CD4-positive, CD25-positive, alpha-beta regulatory T cell (primary cell): ENCODE data around the gene ZSWIM6. TPM values are rescaled to one million over a fixed set of nuclear protein-coding genes. Genes with fewer than 3 reads are reported as not detected.

Experiments
- ATAC-seq, 2 donors: fragments of 150-1000 bp; cut with Tn5 transposase; one replicate each; pipeline ENCODE4 v1.10.0; 2021; ENCODE audit warnings: low read depth in 2 of 2, moderate number of reproducible peaks in 2 of 2, moderate library complexity in 1 of 2
- DNase-seq, 3 donors: peaks; one replicate each; pipeline versions ENCODE4 v3.0.0 to v3.0.0-alpha.2; 2012 to 2022; ENCODE audit warnings: mixed read lengths in 1 of 3
- H3K27ac ChIP-seq: one replicate; pipeline ENCODE4 v1.7.0; 2013; ENCODE audit warnings: mild to moderate bottlenecking, low read length; ENCODE audit not compliant: insufficient read depth, poor library complexity, severe bottlenecking
- H3K27me3 ChIP-seq: one replicate; pipeline ENCODE4 v1.7.0; 2013; ENCODE audit warnings: low read length; ENCODE audit not compliant: control insufficient read depth, insufficient read depth
- H3K36me3 ChIP-seq: one replicate; pipeline ENCODE4 v1.7.0; 2013; ENCODE audit warnings: mild to moderate bottlenecking, low read length, moderate library complexity; ENCODE audit not compliant: control insufficient read depth, insufficient read depth
- H3K4me1 ChIP-seq: 2 replicates; pipeline ENCODE4 v1.7.0; 2013; ENCODE audit warnings: mild to moderate bottlenecking, low read length; ENCODE audit not compliant: insufficient read depth, control insufficient read depth, poor library complexity, severe bottlenecking
- H3K4me3 ChIP-seq: one replicate; pipeline ENCODE4 v1.7.0; 2013; ENCODE audit warnings: low read depth, mild to moderate bottlenecking, low read length, moderate library complexity
- H3K9me3 ChIP-seq, 2 experiments: 1 replicate in 1 of 2; 2 replicates in 1 of 2; pipeline ENCODE4 v1.7.0; 2013; ENCODE audit warnings: low read length in 2 of 2, mild to moderate bottlenecking in 1 of 2, moderate library complexity in 1 of 2; ENCODE audit not compliant: control insufficient read depth in 2 of 2
- H3K27ac Mint-ChIP-seq, 3 donors: one replicate each; pipeline ENCODE4 v1.8.0; 2020 to 2022; ENCODE audit warnings: mild to moderate bottlenecking in 3 of 3, mixed read lengths in 3 of 3, moderate library complexity in 2 of 3
- H3K27me3 Mint-ChIP-seq: one replicate; pipeline ENCODE4 v1.8.0; 2022; ENCODE audit warnings: mild to moderate bottlenecking, mixed read lengths
- H3K36me3 Mint-ChIP-seq: one replicate; pipeline ENCODE4 v1.8.0; 2020; ENCODE audit warnings: mixed read lengths
- H3K4me1 Mint-ChIP-seq, 4 donors: one replicate each; pipeline ENCODE4 v1.8.0; 2020 to 2022; ENCODE audit warnings: mixed read lengths in 4 of 4, mild to moderate bottlenecking in 1 of 4
- H3K4me3 Mint-ChIP-seq, 4 donors: one replicate each; pipeline ENCODE4 v1.8.0; 2020 to 2022; ENCODE audit warnings: mild to moderate bottlenecking in 4 of 4, mixed read lengths in 4 of 4, moderate library complexity in 3 of 4
- H3K9me3 Mint-ChIP-seq, 7 donors: one replicate each; pipeline ENCODE4 v1.8.0; 2020 to 2022; ENCODE audit warnings: mixed read lengths in 7 of 7, mild to moderate bottlenecking in 3 of 7, moderate library complexity in 2 of 7
- polyA plus RNA-seq, 4 donors: library from polyadenylated mRNA; unstranded; fragments of 300-500 nt; fragmentation: Illumina TruSeq; gene quantifications; one replicate each; pipeline ENCODE4 v1.2.3, GENCODE V29; 2021
- total RNA-seq: library from RNA; stranded (reverse); gene quantifications from one replicate; pipeline ENCODE4 v1.2.3, GENCODE V29; 2022

Gene ZSWIM6
- total and polyA plus RNA-seq, 5 donors from 2014 or later = 0.41 to 12.2 (median 0.59) TPM

DNA sequence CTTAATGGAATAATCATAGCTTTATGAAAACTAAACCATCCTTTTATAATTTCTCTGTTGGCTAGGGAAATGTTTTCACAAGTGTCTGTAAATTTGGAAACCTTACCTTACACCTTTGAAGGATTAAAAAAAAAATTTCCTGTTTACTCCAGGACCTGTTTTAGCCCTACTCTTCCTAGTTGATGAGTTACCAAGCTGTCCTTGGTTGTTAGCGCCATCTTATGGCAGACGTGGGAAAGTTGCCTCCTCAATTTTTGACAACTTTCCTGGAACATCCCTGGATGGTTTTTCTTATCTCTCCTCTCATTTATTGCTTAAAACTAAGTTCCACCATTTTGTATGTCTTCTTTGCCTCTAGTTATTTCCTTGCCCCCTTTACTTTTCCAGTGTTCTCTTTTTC is 25.7 kb downstream of the ZSWIM6 start:
- H3K27ac ChIP-seq = no peak overlapping the region
- no peaks in the 10 kb centered on the region for H3K36me3 ChIP-seq
- H3K4me1 Mint-ChIP-seq = peaks cover 14 to 44% (median 37%) of the 10 kb centered on the region in 4 donors
- DNase-seq (peak in 1 of 3 donors; percentile 23), ATAC-seq (no peak)
- peaks cover 0 to 11% (median 4%) of the 10 kb centered on the region in 7 donors for H3K9me3 Mint-ChIP-seq
- no peak overlapping the region for H3K4me3 ChIP-seq
- H3K36me3 Mint-ChIP-seq = peaks cover 18% of the 10 kb centered on the region
- H3K27me3 ChIP-seq = no peaks in the 10 kb centered on the region
- H3K27me3 Mint-ChIP-seq = peaks cover 9% of the 10 kb centered on the region
- no peak overlapping the region for H3K27ac Mint-ChIP-seq
- H3K4me1 ChIP-seq = no peaks in the 10 kb centered on the region
- H3K9me3 ChIP-seq = peaks cover 12 to 15% of the 10 kb centered on the region in 2 experiments
- no peak overlapping the region for H3K4me3 Mint-ChIP-seq

DNA sequence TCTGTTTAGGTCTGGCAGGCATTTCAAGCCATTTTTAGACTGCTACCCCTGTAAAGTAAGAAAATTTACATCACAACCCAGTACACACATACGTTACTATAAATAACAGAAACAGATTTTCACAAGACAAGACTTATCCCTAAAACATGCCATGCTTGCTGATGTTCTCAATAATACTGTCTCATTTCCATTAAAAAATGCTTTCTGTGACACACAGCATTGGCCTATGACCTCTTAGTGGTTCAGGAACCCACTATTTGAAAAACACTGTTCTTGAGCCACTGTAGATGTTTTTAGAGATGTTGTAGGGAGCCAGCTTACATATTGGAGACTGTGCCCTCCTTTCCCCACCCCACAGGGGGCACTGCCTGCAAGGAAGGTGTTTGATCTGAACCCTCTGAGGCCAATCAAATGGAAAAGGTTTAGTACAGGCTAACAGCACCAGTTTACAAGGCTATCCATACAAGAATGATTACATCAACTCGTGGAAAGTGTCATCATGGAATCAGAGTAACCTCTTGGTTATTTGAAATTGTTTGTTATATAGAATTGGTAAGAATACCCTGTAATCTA is 30.8 kb downstream of the ZSWIM6 start:
- H3K27ac Mint-ChIP-seq = no peak overlapping the region
- Histone ChIP-seq H3K27ac (no peak overlapping the region), H3K4me3 (no peak overlapping the region), H3K9me3 (peaks cover under 1 to 4% of the 10 kb centered on the region in 2 experiments), H3K27me3 (no peaks in the 10 kb centered on the region), H3K36me3 (no peaks in the 10 kb centered on the region), H3K4me1 (no peaks in the 10 kb centered on the region)
- no peak for ATAC-seq
- H3K9me3 Mint-ChIP-seq = peaks cover 0 to 7% (median 0%) of the 10 kb centered on the region in 7 donors
- H3K4me3 Mint-ChIP-seq = no peak overlapping the region
- no peak for DNase-seq
- peaks cover 11 to 36% (median 28%) of the 10 kb centered on the region in 4 donors for H3K4me1 Mint-ChIP-seq
- peaks cover 16% of the 10 kb centered on the region for H3K36me3 Mint-ChIP-seq
- peaks cover 5% of the 10 kb centered on the region for H3K27me3 Mint-ChIP-seq

DNA sequence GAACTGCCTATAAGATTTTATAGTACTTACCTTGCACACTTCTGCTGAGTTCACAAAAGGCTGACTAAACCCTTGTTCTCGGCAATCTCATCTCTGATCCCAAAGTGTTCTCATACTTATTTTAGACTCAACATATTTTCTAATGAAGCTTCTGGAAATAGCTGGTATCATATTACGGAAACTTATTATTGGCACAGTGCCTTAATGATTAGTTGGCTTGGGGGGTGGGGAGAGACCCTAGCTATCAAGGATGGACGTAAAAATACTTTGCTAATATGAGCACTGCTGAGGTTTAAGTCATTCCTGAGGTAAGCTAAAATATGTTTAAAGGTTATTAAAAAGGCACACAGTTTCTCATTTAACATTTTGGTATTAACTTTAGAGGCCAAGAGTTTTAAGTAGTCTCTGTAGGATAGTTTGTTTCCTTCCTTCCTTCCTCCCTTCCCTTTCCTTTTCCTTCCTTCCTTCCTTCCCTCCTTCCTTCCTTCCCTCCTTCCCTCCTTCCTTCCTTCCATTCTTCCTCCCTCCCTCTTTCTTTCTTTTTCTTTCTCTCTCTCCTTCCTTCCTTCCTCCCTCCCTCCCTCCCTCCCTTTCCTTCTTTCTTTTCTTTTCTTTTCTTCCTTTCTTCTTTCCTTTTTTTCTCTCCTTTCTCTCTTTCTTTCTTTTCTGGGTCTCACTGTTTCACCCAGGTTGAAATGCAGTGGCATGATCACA is 31.5 kb downstream of the ZSWIM6 start:
- peaks cover 0 to 4% (median 0%) of the 10 kb centered on the region in 7 donors for H3K9me3 Mint-ChIP-seq
- Histone ChIP-seq H3K4me1 (no peaks in the 10 kb centered on the region), H3K36me3 (no peaks in the 10 kb centered on the region), H3K9me3 (no peaks in the 10 kb centered on the region), H3K4me3 (no peak overlapping the region), H3K27ac (no peak overlapping the region), H3K27me3 (no peaks in the 10 kb centered on the region)
- no peak for ATAC-seq
- H3K4me3 Mint-ChIP-seq = no peak overlapping the region
- peaks cover 14% of the 10 kb centered on the region for H3K36me3 Mint-ChIP-seq
- DNase-seq = no peak
- H3K27ac Mint-ChIP-seq = no peak overlapping the region
- H3K27me3 Mint-ChIP-seq = peaks cover 5% of the 10 kb centered on the region
- H3K4me1 Mint-ChIP-seq = peaks cover 11 to 36% (median 28%) of the 10 kb centered on the region in 4 donors

DNA sequence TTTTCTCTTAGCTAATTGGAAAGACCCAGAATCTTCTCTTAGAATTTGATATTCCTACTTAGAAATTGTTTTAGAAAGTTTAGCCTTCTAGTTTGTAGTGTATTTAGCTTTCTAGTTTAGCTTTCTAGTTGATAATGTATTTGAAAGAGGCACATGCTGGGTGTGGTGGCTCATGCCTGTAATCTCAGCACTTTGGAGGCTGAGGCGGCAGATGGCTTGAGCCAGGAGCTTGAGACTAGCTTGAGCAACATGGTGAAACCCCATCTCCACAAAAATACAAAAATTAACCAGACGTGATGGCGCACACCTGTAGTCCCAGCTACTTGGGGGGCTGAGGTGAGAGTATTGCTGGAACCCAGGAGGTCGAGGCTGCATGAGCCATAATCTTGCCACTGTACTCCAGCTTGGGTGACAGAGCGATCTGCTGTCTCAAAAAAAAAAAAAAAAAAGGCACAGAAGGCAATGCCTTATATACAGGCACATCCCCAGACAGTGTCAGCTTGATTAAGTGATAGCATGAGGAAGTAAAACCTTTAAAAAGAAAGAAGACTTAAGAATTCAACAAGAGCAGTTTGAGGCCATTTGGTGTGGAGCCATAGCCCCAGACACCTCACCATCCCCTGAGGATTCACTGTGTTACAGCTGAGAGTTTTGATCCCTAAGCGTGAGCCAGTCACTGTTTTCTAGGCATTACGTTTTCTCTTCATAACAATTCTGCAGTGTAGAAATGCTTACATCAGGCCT is 34.6 kb downstream of the ZSWIM6 start:
- H3K36me3 Mint-ChIP-seq = peaks cover 7% of the 10 kb centered on the region
- no peaks in the 10 kb centered on the region for H3K27me3 Mint-ChIP-seq

DNA sequence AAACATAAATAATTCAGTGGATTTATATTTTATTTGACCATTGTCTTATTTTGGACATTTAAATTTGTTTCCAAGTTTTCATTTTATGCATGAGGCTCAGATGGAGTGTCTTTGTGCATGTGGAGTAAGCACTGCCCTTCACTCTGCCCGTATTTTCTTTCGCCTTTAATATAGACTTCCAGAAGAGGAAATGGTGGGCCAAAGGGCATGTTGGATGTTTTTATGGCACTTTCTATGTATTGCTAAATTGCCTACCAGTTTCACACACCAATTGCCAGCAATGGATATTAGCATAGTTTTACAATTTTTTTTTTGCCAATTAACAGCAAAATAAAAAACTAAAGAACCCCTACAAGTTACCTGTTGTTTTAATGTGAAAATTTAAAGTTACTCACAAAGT is 38.4 kb downstream of the ZSWIM6 start:
- Histone ChIP-seq H3K9me3 (no peaks in the 10 kb centered on the region), H3K36me3 (no peaks in the 10 kb centered on the region), H3K4me3 (no peak overlapping the region), H3K4me1 (no peaks in the 10 kb centered on the region), H3K27me3 (no peaks in the 10 kb centered on the region), H3K27ac (no peak overlapping the region)
- H3K4me3 Mint-ChIP-seq = no peak overlapping the region
- DNase-seq (no peak), ATAC-seq (no peak)
- H3K27ac Mint-ChIP-seq = no peak overlapping the region
- peaks cover 0 to 13% (median 11%) of the 10 kb centered on the region in 4 donors for H3K4me1 Mint-ChIP-seq
- peaks cover 0 to 2% (median 0%) of the 10 kb centered on the region in 7 donors for H3K9me3 Mint-ChIP-seq
- peaks cover 14% of the 10 kb centered on the region for H3K36me3 Mint-ChIP-seq
- no peaks in the 10 kb centered on the region for H3K27me3 Mint-ChIP-seq

More for the DNA sequence above, 34.6 kb downstream of the ZSWIM6 start:
- no peak overlapping the region for H3K4me3 Mint-ChIP-seq
- no peaks in the 10 kb centered on the region for H3K36me3 ChIP-seq
- H3K27ac ChIP-seq = no peak overlapping the region
- no peaks in the 10 kb centered on the region for H3K4me1 ChIP-seq
- no peaks in the 10 kb centered on the region for H3K9me3 ChIP-seq
- ATAC-seq (no peak), DNase-seq (no peak)
- H3K27me3 ChIP-seq = no peaks in the 10 kb centered on the region
- H3K27ac Mint-ChIP-seq = peak overlapping the region in 1 of 3 donors; percentile 44
- H3K4me1 Mint-ChIP-seq = peaks cover 0 to 23% (median 13%) of the 10 kb centered on the region in 4 donors
- H3K9me3 Mint-ChIP-seq = no peaks in the 10 kb centered on the region
- no peak overlapping the region for H3K4me3 ChIP-seq

DNA sequence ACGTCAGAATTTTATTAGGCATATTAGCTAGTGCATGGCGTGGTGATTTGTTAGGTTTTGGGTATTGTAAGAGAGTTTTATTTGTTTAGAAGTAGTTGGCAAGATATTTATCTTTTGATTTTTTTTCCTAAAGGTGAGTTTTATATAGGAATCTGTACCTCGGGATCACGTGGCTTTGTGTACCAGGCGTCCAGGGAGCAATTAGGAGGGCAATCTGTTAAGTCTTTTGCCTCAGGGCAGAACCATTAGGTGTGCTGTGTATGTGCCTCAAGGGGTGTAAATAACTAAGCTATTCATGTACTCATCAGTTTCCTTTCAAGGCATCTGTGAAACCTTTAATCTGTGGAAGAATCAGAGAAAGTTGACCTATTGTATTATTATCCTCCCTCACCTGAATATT is 39.4 kb downstream of the ZSWIM6 start:
- Mint-ChIP-seq H3K4me1 (peaks cover 0 to 10% (median 8%) of the 10 kb centered on the region in 4 donors), H3K36me3 (peaks cover 14% of the 10 kb centered on the region), H3K4me3 (no peak overlapping the region), H3K9me3 (peaks cover 0 to 2% (median 0%) of the 10 kb centered on the region in 7 donors), H3K27ac (no peak overlapping the region), H3K27me3 (no peaks in the 10 kb centered on the region)
- Histone ChIP-seq H3K4me1 (no peaks in the 10 kb centered on the region), H3K9me3 (no peaks in the 10 kb centered on the region), H3K36me3 (no peaks in the 10 kb centered on the region), H3K27me3 (no peaks in the 10 kb centered on the region), H3K4me3 (no peak overlapping the region), H3K27ac (no peak overlapping the region)
- ATAC-seq = no peak
- DNase-seq = no peak

DNA sequence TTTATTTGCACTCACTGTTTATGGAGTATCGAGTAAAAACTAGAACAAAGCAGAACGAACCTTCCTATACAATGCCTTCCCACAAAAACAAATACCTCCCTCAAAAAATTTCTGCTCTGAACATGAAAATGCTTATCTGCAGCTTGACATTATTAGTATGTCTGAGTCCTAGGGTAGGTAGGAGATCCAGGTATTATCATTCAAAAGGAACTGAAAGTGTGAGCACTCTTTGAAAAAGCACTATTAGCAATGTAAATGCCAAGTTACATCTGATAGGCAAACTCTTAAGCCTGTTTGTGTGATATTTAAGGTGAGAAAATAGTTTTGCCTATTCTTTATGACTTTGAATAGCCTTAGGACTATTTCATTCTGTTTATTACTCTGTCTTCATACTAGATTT is 47.6 kb downstream of the ZSWIM6 start:
- H3K27ac Mint-ChIP-seq = no peak overlapping the region
- no peaks in the 10 kb centered on the region for H3K27me3 Mint-ChIP-seq
- ATAC-seq (no peak), DNase-seq (no peak)
- H3K4me1 Mint-ChIP-seq = peaks cover 5 to 11% (median 7%) of the 10 kb centered on the region in 4 donors
- no peaks in the 10 kb centered on the region for H3K27me3 ChIP-seq
- no peaks in the 10 kb centered on the region for H3K9me3 Mint-ChIP-seq
- no peak overlapping the region for H3K4me3 Mint-ChIP-seq
- no peaks in the 10 kb centered on the region for H3K36me3 ChIP-seq
- H3K4me1 ChIP-seq = no peaks in the 10 kb centered on the region
- no peak overlapping the region for H3K4me3 ChIP-seq
- no peak overlapping the region for H3K27ac ChIP-seq
- peaks cover 15% of the 10 kb centered on the region for H3K36me3 Mint-ChIP-seq
- H3K9me3 ChIP-seq = no peaks in the 10 kb centered on the region
